ENCODE results near the gene ARNT2.

ARNT2 gene

DNA sequence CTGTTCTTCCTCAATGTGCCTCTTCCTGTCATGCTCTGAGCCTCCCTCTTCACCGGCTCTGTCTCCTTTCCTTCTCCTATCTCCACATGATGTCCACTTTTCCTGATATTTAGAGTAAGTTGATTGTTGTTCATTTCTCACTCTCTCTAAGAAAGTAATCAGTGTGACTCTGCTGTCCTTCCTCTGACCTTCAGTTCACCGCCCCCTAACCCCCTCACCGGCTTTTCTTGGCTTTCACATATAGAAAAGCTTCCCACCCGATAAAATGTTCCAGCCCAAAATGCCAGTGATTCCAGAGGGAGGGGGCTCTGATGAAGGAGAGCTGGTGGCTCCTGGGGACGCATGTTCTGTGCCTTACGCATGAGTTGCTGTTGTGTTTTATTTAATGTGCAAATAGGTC is 170.4 kb downstream of the ARNT2 start:
- Mint-ChIP-seq H3K4me1 (ENCODE audit: low read depth in 2 of 2) (peaks cover 0 to 2% of the 10 kb centered on the region in 2 donors), H3K36me3 (ENCODE audit: insufficient read depth) (no peaks in the 10 kb centered on the region), H3K9me3 (no peaks in the 10 kb centered on the region), H3K27me3 (peaks cover 5 to 68% of the 10 kb centered on the region in 2 donors), H3K27ac (no peak overlapping the region), H3K4me3 (no peak overlapping the region)
- no peak for ATAC-seq (replicated peaks)
- DNase-seq, result no peak

DNA sequence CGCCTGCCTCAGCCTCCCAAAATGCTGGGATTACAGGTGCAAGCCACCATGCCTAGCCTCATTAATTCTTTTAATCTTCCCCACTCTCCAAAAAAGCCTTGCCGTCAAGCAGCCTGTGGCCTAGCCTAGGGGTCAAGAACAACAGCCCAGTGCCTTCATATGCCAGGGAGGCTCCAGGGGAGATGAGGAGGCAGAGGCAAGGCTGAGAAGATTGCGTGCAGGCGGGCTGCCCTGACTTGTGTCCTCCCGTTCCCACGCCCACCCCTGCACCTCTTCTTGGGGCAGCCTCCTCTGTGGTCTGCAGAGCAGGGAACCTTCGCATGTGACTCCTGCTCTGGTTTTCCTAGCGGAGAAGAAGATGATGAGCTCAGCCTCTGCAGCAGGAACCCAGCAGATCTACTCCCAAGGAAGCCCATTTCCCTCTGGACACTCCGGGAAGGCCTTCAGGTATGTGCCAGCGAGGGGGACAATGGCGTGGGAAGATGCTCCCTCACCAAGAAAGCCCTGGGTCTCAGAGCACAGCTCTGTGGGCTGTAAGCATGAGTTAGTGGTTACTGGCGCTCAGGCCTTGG is 172.4 kb downstream of the ARNT2 start:
- Mint-ChIP-seq H3K27me3 (peaks cover 11 to 56% of the 10 kb centered on the region in 2 donors), H3K36me3 (ENCODE audit: insufficient read depth) (no peaks in the 10 kb centered on the region), H3K9me3 (no peaks in the 10 kb centered on the region), H3K4me1 (ENCODE audit: low read depth in 2 of 2) (peaks cover 0 to 2% of the 10 kb centered on the region in 2 donors), H3K4me3 (no peak overlapping the region), H3K27ac (no peak overlapping the region)
- no peak for DNase-seq
- no peak for ATAC-seq (replicated peaks)

DNA sequence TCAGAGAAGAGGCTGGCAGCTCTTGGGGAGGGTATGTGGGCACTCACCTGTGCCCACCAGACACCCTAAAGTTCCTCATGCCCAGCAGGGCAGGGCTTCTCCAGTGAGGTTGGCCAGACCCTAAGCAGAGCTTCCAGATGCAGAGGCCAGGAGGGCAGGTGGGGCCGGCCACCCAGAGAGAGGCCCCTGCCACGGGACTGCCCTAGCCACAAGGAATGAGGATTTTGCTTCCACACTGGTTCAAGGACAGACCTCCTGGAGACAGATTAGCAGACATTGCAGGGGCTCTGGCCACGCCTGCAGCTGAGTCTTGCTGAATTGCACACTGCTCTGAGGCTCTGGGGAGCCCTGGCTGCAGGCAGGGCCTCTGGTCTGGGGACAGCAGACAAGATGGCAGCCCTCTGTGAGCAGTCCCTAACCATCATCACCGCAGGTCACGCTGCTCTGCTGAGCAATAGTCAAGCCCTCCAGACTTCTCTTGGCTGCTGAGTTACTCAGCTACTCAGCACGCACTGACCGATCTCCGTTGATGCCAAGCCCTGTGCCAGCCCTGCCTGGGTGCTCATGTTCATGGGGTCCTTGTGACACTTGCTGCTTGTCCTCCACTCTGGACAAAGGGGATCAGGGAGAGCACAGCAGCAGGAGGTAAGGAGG is 173.5 kb downstream of the ARNT2 start:
- no peak overlapping the region for H3K27ac Mint-ChIP-seq
- no peaks in the 10 kb centered on the region for H3K9me3 Mint-ChIP-seq
- no peak overlapping the region for H3K4me3 Mint-ChIP-seq
- ATAC-seq (replicated peaks) (no peak), DNase-seq (no peak)
- no peaks in the 10 kb centered on the region for H3K36me3 Mint-ChIP-seq (ENCODE audit: insufficient read depth)
- H3K4me1 Mint-ChIP-seq (ENCODE audit: low read depth in 2 of 2), result peaks cover 0 to 2% of the 10 kb centered on the region in 2 donors
- peaks cover 15 to 56% of the 10 kb centered on the region in 2 donors for H3K27me3 Mint-ChIP-seq

DNA sequence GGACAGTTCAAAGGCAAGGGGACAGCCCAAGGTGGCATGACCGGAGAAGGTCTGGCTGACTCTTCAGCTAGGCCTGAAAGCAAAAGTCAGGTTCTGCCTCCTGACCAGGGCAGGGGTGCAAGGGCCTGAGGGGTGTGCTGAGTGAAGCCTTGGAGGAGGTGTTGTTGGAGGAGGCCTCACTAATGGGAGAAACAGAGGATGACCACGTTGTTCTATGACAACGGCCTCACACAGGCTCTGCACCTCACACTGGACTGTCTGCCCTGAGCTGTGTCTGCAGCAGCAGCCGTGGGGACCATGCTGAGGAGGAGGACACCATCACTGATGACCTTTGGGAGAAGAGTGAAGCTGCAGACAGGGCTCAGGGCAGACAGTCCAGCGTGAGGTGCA is 174.0 kb downstream of the ARNT2 start:
- Mint-ChIP-seq H3K9me3 (no peaks in the 10 kb centered on the region), H3K4me1 (ENCODE audit: low read depth in 2 of 2) (peaks cover 0 to 2% of the 10 kb centered on the region in 2 donors), H3K36me3 (ENCODE audit: insufficient read depth) (no peaks in the 10 kb centered on the region), H3K4me3 (no peak overlapping the region), H3K27me3 (peaks cover 16 to 56% of the 10 kb centered on the region in 2 donors), H3K27ac (no peak overlapping the region)
- DNase-seq, result no peak
- ATAC-seq (replicated peaks), result no peak

DNA sequence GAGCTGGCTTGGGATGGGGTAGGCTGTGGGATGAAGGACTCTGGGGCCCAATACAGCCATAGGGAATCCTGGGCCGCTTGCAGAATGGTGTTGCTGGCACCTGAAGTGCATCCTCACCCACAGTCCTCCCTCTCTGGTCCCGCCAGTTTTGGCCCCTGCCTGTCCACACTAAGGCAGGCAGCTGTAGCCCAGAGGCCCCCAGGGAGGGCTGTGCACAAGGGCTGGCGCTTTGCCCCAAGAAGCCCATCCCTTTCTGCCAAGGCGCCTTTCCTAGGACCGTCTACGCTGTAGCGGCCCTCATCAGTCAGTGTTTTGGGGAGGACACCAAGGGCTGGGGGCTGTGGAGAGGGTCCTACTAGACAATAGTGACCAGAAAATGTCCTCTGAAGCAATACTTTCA is 174.7 kb downstream of the ARNT2 start:
- no peaks in the 10 kb centered on the region for H3K36me3 Mint-ChIP-seq (ENCODE audit: insufficient read depth)
- no peak overlapping the region for H3K4me3 Mint-ChIP-seq
- no peak overlapping the region for H3K27ac Mint-ChIP-seq
- H3K27me3 Mint-ChIP-seq, result peaks cover 12 to 56% of the 10 kb centered on the region in 2 donors
- H3K4me1 Mint-ChIP-seq (ENCODE audit: low read depth in 2 of 2), result peaks cover 0 to 2% of the 10 kb centered on the region in 2 donors
- DNase-seq (no peak), ATAC-seq (replicated peaks) (no peak)
- no peaks in the 10 kb centered on the region for H3K9me3 Mint-ChIP-seq

DNA sequence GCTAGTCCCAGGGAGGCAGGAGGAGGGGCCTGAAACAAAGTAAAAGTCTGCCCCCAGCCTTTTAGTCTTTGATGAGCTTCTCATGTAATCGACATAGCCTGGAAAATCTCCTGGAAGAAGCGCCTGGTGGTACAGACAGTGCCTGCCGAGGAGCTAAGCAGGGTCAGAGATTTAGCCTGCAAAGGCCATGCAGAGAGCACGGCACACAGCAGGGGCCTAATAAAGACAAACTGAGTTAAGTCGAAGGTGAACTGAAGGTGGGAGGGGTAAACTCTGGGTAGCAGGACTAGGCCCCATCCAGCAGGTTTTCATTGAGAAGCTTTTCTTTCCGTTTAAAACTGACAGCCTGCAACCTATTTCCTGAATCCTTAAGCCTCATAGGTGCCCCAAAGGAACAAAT is 175.4 kb downstream of the ARNT2 start:
- ATAC-seq (replicated peaks), result no peak
- no peaks in the 10 kb centered on the region for H3K36me3 Mint-ChIP-seq (ENCODE audit: insufficient read depth)
- H3K4me1 Mint-ChIP-seq (ENCODE audit: low read depth in 2 of 2), result peaks cover 0 to 2% of the 10 kb centered on the region in 2 donors
- DNase-seq, result no peak
- H3K4me3 Mint-ChIP-seq, result no peak overlapping the region
- no peak overlapping the region for H3K27ac Mint-ChIP-seq
- peaks cover 12 to 61% of the 10 kb centered on the region in 2 donors for H3K27me3 Mint-ChIP-seq
- no peaks in the 10 kb centered on the region for H3K9me3 Mint-ChIP-seq

DNA sequence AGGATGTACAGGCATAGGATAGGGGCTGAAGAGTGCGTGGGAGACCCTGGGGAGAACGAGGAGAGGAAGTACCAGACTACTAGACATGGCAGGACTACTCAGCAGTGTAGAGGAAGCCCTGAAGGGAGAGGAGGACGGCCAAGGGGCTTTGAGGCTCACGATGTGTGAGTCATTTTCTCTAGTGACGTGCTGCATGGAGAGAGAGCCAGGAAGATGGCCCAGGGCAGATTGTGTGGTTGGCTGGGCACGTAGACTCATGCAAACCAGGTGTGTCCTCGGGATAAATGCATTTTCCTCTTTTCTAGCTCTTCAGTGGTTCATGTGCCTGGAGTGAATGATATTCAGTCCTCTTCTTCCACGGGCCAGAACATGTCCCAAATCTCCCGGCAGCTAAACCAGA is 175.9 kb downstream of the ARNT2 start:
- H3K4me1 Mint-ChIP-seq (ENCODE audit: low read depth in 2 of 2), result peaks cover 0 to 2% of the 10 kb centered on the region in 2 donors
- no peaks in the 10 kb centered on the region for H3K36me3 Mint-ChIP-seq (ENCODE audit: insufficient read depth)
- no peak for DNase-seq
- H3K9me3 Mint-ChIP-seq, result no peaks in the 10 kb centered on the region
- no peak overlapping the region for H3K27ac Mint-ChIP-seq
- H3K27me3 Mint-ChIP-seq, result peaks cover 12 to 61% of the 10 kb centered on the region in 2 donors
- no peak for ATAC-seq (replicated peaks)
- no peak overlapping the region for H3K4me3 Mint-ChIP-seq

DNA sequence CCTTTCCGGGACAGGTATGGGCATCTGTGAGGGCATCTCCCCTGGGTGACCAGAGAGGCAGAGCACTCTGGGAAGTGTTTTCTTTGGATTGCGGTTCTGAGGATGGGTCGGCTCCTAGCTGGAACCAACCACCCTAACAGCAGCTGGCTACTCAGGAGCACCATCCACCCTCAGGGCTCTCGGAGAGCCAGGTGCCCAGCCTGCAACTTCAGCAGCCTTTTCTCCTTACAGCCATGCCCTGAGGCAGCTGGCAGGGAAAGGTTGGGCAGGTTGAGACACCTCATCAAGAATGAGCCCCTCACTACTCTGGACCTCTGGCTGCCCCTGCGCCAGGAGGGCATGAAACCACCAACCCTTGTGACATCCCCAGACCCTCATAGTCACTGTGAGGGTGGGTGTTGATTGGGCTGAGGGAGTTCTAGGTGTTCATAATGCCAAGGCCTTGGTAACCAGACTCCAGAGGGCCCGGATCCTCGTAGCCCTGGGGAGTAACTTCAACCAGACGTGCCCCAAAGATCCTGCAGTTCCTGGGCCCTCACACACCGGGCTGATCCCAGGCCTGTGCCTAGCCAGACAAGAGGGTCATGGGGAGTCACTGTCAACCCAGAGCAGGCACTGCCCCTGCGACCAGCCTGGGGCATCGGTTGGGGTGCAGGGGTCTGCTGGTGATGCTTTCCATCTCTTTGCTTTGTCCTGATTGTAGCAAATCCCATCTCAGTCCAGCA is 176.5 kb downstream of the ARNT2 start:
- H3K4me3 Mint-ChIP-seq, result no peak overlapping the region
- peaks cover 12 to 61% of the 10 kb centered on the region in 2 donors for H3K27me3 Mint-ChIP-seq
- no peak for ATAC-seq (replicated peaks)
- no peak overlapping the region for H3K27ac Mint-ChIP-seq
- DNase-seq, result no peak
- H3K36me3 Mint-ChIP-seq (ENCODE audit: insufficient read depth), result no peaks in the 10 kb centered on the region
- no peaks in the 10 kb centered on the region for H3K9me3 Mint-ChIP-seq
- H3K4me1 Mint-ChIP-seq (ENCODE audit: low read depth in 2 of 2), result no peaks in the 10 kb centered on the region

DNA sequence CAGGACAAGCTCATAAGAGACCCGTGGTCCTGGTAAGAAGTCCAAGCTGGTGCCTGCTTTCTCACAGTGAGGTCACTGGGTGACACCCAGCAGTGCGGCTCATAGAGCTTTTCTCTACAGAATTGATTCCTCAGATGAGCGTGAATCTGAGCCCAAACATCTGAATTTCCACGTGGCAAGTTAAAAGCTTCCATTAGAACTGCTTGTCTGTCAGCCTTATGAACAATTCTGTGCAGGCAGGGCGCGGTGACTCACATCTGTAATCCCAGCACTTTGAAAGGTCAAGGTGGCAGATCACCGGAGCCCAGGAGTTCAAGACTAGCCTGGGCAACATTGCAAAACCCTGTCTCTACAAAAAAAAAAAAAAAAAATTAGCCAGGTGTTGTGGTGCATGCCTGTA is 177.8 kb downstream of the ARNT2 start:
- ATAC-seq (replicated peaks) (no peak), DNase-seq (no peak)
- Mint-ChIP-seq H3K9me3 (no peaks in the 10 kb centered on the region), H3K4me3 (no peak overlapping the region), H3K27ac (no peak overlapping the region), H3K4me1 (ENCODE audit: low read depth in 2 of 2) (no peaks in the 10 kb centered on the region), H3K27me3 (peaks cover 12 to 57% of the 10 kb centered on the region in 2 donors), H3K36me3 (ENCODE audit: insufficient read depth) (no peaks in the 10 kb centered on the region)

DNA sequence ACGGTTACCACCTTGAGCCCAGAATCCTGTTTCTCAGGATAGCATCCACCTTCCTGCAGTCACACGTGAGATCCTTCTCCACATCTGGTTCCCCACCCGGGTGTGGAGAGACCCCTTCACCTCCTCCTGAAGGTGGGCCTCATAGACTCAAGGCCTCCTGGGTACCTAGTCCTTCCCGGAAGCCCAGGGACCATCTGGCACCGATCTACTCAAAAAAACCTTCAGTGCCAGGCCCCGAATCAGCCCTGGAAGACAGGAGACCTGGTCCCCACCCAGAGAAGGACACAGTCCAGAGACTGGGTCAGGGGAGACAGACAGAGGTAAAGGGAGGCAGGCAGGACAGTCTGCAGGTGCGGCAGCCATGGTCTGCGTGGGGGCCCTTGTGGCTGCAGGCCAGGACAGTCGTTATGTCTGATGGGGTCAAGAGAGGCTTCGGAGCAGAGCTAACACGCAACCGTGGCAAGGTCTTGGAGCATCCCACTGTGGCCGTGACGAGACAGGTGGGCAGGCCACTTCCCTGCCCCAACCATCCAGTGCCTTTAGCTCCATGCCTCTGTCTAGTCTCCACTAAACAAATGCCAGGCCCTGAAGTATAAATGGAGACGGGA is 178.7 kb downstream of the ARNT2 start:
- ATAC-seq (replicated peaks) (no peak), DNase-seq (no peak)
- Mint-ChIP-seq H3K9me3 (no peaks in the 10 kb centered on the region), H3K27ac (no peak overlapping the region), H3K4me1 (ENCODE audit: low read depth in 2 of 2) (no peaks in the 10 kb centered on the region), H3K27me3 (peaks cover 12 to 55% of the 10 kb centered on the region in 2 donors), H3K4me3 (no peak overlapping the region), H3K36me3 (ENCODE audit: insufficient read depth) (no peaks in the 10 kb centered on the region)

DNA sequence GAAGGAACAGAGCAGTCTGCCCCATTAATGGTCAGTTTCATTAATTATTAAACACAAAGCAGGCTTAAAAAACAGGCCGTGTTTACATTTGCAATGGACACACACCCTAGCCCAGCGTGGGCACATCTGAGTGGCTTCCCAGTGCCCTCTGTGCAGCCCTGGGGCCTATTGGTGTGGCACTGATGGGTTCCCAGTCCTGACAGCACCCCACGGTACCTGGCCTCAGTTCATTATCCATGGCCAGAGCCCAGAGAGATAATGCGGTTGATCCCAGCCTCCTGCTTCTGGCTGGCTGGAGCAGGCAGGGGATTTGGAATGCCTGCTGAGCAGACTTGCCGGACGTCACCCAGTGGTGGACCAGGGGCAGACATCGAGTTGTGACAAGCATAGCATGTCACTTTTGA is 180.4 kb downstream of the ARNT2 start:
- H3K4me1 Mint-ChIP-seq (ENCODE audit: low read depth in 2 of 2), result no peaks in the 10 kb centered on the region
- no peaks in the 10 kb centered on the region for H3K9me3 Mint-ChIP-seq
- no peak overlapping the region for H3K4me3 Mint-ChIP-seq
- peaks cover 12 to 44% of the 10 kb centered on the region in 2 donors for H3K27me3 Mint-ChIP-seq
- ATAC-seq (replicated peaks) (no peak), DNase-seq (no peak)
- no peaks in the 10 kb centered on the region for H3K36me3 Mint-ChIP-seq (ENCODE audit: insufficient read depth)
- no peak overlapping the region for H3K27ac Mint-ChIP-seq

DNA sequence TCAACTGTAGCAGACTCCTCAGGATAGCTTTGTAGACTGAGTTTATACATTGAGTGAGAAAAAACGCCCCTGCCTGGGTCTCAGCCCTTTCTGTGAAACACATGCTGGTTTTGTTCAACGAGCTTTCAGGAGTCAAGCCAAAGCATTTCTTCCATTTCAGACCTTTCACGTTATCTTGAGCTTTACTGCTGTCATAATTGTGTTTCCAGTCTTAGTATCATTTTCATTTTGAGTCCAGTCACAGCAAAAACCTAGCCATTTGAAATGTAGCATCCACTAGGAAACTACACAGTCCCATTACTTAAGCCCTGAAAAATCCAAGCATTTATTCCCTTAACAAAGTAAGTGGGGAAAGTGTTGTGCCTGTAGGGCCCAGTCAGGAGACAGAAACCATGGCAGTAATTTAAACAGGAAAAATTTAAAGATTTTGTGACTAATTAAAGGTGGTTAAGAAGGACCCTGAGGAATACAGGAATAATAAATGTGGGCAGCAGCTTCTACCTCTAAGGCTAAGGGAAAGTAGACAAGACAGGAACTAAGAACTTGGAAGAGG is 180.9 kb downstream of the ARNT2 start:
- Mint-ChIP-seq H3K4me1 (ENCODE audit: low read depth in 2 of 2) (no peaks in the 10 kb centered on the region), H3K36me3 (ENCODE audit: insufficient read depth) (no peaks in the 10 kb centered on the region), H3K27me3 (peaks cover 7 to 39% of the 10 kb centered on the region in 2 donors), H3K4me3 (no peak overlapping the region), H3K27ac (no peak overlapping the region), H3K9me3 (no peaks in the 10 kb centered on the region)
- no peak for DNase-seq
- no peak for ATAC-seq (replicated peaks)

DNA sequence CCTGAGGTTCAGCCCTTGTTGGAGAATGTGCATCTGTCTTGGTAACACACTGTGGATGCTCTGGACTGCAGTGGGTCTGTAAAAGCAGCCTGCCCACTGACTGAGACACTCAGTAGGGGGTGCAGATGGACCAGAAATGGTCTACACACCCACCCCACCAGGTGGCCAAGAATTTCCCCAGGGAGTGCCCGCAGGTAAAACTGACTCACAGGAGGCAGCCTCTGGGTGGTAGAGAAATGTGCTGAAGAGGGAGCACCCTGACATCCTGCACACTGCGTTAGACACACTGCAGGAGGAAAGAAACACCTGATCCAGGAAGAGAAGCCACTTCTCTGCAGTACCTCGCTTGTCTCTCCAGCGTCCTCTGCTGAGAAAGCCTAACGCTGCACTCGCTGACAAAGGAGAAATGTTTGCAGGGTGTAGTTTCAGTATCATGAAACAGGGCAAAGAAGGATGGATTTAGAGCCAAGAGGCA is 181.4 kb downstream of the ARNT2 start:
- no peaks in the 10 kb centered on the region for H3K9me3 Mint-ChIP-seq

More for the DNA sequence above, 181.4 kb downstream of the ARNT2 start:
- Mint-ChIP-seq H3K36me3 (ENCODE audit: insufficient read depth) (no peaks in the 10 kb centered on the region), H3K4me1 (ENCODE audit: low read depth in 2 of 2) (no peaks in the 10 kb centered on the region), H3K27ac (no peak overlapping the region), H3K27me3 (peaks cover 5 to 36% of the 10 kb centered on the region in 2 donors), H3K4me3 (no peak overlapping the region)
- ATAC-seq (replicated peaks) (no peak), DNase-seq (no peak)
